Measurements from ENCODE around the gene SCAMP5. TPM values are rescaled to one million over a fixed set of nuclear protein-coding genes. Genes with fewer than 3 reads are reported as not detected.
A peak's percentile ranks its signal among the peaks of the same experiment; 100 is the strongest.

Gene SCAMP5
- total and polyA plus RNA-seq, 2 of the 13 experiments (the other 11 are each of a cell fraction or from before 2014, with no cell fraction given), result 34.3 to 49.0 TPM

GRCh38 chr15:74950078-74950908, 45.1 kb upstream of the SCAMP5 start (continued):
- TF ChIP-seq, protein P1, sequence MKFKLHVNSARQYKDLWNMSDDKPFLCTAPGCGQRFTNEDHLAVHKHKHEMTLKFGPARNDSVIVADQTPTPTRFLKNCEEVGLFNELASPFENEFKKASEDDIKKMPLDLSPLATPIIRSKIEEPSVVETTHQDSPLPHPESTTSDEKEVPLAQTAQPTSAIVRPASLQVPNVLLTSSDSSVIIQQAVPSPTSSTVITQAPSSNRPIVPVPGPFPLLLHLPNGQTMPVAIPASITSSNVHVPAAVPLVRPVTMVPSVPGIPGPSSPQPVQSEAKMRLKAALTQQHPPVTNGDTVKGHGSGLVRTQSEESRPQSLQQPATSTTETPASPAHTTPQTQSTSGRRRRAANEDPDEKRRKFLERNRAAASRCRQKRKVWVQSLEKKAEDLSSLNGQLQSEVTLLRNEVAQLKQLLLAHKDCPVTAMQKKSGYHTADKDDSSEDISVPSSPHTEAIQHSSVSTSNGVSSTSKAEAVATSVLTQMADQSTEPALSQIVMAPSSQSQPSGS (CRISPR knock-in tag; IDR thresholded peaks at IDR 0.05), result no peak
- TF ChIP-seq ZNF574 (CRISPR knock-in tag; IDR thresholded peaks at IDR 0.05) (no peak), ETV5 (CRISPR knock-in tag; IDR thresholded peaks at IDR 0.05; ENCODE audit: borderline replicate concordance) (0 out of 2 replicates have a peak, but pooled peaks have one; percentile 20), BCL6 (CRISPR knock-in tag; IDR thresholded peaks at IDR 0.05) (peak; percentile 27; the same call in 1 of the 2 replicates), IRX3 (CRISPR knock-in tag; IDR thresholded peaks at IDR 0.05; ENCODE audit: borderline replicate concordance, low read depth) (no peak), CEBPG (CRISPR knock-in tag; IDR thresholded peaks at IDR 0.05) (peak; percentile 94), TBX3 (IDR thresholded peaks at IDR 0.05; ENCODE audit: borderline replicate concordance) (no peak), TERF1 (CRISPR knock-in tag; IDR thresholded peaks at IDR 0.05) (no peak), SMC3 (IDR thresholded peaks at IDR 0.05; ENCODE audit: low read length) (peak; percentile 92), ZNF577 (CRISPR knock-in tag; IDR thresholded peaks at IDR 0.05; ENCODE audit: borderline replicate concordance, low read depth) (no peak)

Data from HepG2 (cell line).